ENCODE measurements around the gene CC2D1B. TPM values are rescaled to one million over a fixed set of nuclear protein-coding genes. Genes with fewer than 3 reads are reported as not detected.
"Not testable (repeated sequence)": the region's sequence is repeated elsewhere in the genome, so short reads cannot be mapped to it uniquely, and the experiment has no call there.

Gene CC2D1B
- total RNA-seq, 2 experiments from 2014 or later, result 27.1 to 33.1 TPM

GRCh38 chr1:52393174-52393573 lies 27.2 kb upstream of the CC2D1B start:
- CTCF ChIA-PET, result interaction anchor here (1.5 kb wide), 1 partner anchor 12 kb away, joined by 4 read pairs; the partner anchor contains the start of genes ORC1 and PRPF38A
- intact Hi-C loops (cut with micrococcal nuclease), result no loop called here
- no peak for DNase-seq
- Mint-ChIP-seq H3K9me3 (no peaks in the 10 kb centered on the region), H3K4me3 (no peak overlapping the region), H3K36me3 (peaks cover 70% of the 10 kb centered on the region), H3K27me3 (no peaks in the 10 kb centered on the region), H3K4me1 (ENCODE audit: low read depth) (peaks cover 2% of the 10 kb centered on the region), H3K27ac (no peak overlapping the region)
- POLR2A ChIA-PET, result no interaction called here

- Mint-ChIP-seq H3K27me3 (no peaks in the 10 kb centered on the region), H3K27ac (no peak overlapping the region), H3K9me3 (no peaks in the 10 kb centered on the region), H3K36me3 (peaks cover 64% of the 10 kb centered on the region), H3K4me1 (ENCODE audit: low read depth) (no peaks in the 10 kb centered on the region), H3K4me3 (no peak overlapping the region)
- DNase-seq, result no peak
- ChIA-PET POLR2A (no interaction called here), CTCF (no interaction called here)
- intact Hi-C loops (cut with micrococcal nuclease), result no loop called here
Observed at GRCh38 chr1:52386458-52386857, 20.5 kb upstream of the CC2D1B start.

- no peak overlapping the region for H3K27ac Mint-ChIP-seq
- CTCF ChIA-PET, result no interaction called here
- H3K9me3 Mint-ChIP-seq, result no peaks in the 10 kb centered on the region
- no peaks in the 10 kb centered on the region for H3K27me3 Mint-ChIP-seq
- no peak for DNase-seq
- H3K4me1 Mint-ChIP-seq (ENCODE audit: low read depth), result no peaks in the 10 kb centered on the region
- POLR2A ChIA-PET, result no interaction called here
- H3K4me3 Mint-ChIP-seq, result no peak overlapping the region
- H3K36me3 Mint-ChIP-seq, result peaks cover 68% of the 10 kb centered on the region
- intact Hi-C loops (cut with micrococcal nuclease), result no loop called here
Observed at GRCh38 chr1:52385376-52385775, 19.4 kb upstream of the CC2D1B start.

GRCh38 chr1:52369851-52370250 lies 3.8 kb upstream of the CC2D1B start:
- Mint-ChIP-seq H3K4me1 (ENCODE audit: low read depth) (peaks cover 21% of the 10 kb centered on the region), H3K36me3 (peaks cover 28% of the 10 kb centered on the region)
- CTCF ChIA-PET, DNase-seq, H3K27me3 Mint-ChIP-seq, H3K9me3 Mint-ChIP-seq, H3K4me3 Mint-ChIP-seq, H3K27ac Mint-ChIP-seq, POLR2A ChIA-PET: not testable (repeated sequence)
- intact Hi-C loops (cut with micrococcal nuclease), result loop anchor here (5.0 to 10.0 kb wide), 3 partner anchors 317 to 1133 kb away; partner anchors contain the start of genes CPT2 and RNF11

- peaks cover 32% of the 10 kb centered on the region for H3K4me1 Mint-ChIP-seq (ENCODE audit: low read depth)
- H3K36me3 Mint-ChIP-seq, result peaks cover 19% of the 10 kb centered on the region
- H3K27ac Mint-ChIP-seq, result no peak overlapping the region
- peak; percentile 75 for DNase-seq
- no peaks in the 10 kb centered on the region for H3K9me3 Mint-ChIP-seq
- ChIA-PET POLR2A (interaction anchor here (0.6 to 1.7 kb wide), 3 partner anchors 35 to 411 kb away, joined by 3 to 6 read pairs (median 3); partner anchors contain the start of genes ORC1 and PRPF38A), CTCF (interaction anchor here (0.6 to 1.1 kb wide), 6 partner anchors 35 to 257 kb away, joined by 3 read pairs; no protein-coding TSS in a partner anchor)
- peak overlapping the region; percentile 53 for H3K4me3 Mint-ChIP-seq
- no peaks in the 10 kb centered on the region for H3K27me3 Mint-ChIP-seq
- intact Hi-C loops (cut with micrococcal nuclease), result loop anchor here (5.0 to 10.0 kb wide), 3 partner anchors 319 to 1131 kb away; partner anchors contain the start of genes CPT2 and RNF11
Observed at GRCh38 chr1:52368383-52369172, 2.6 kb upstream of the CC2D1B start.

GRCh38 chr1:52367272-52367671 lies 1.3 kb upstream of the CC2D1B start:
- no peaks in the 10 kb centered on the region for H3K9me3 Mint-ChIP-seq
- H3K27me3 Mint-ChIP-seq, result no peaks in the 10 kb centered on the region
- CTCF ChIA-PET, result interaction anchor here (1.0 to 2.0 kb wide), 3 partner anchors 36 to 319 kb away, joined by 4 to 7 read pairs (median 7); no protein-coding TSS in a partner anchor
- no peak overlapping the region for H3K27ac Mint-ChIP-seq
- H3K4me1 Mint-ChIP-seq (ENCODE audit: low read depth), result peaks cover 42% of the 10 kb centered on the region
- POLR2A ChIA-PET, result interaction anchor here (3.2 kb wide), 1 partner anchor 37 kb away, joined by 21 read pairs; the partner anchor contains the start of genes ORC1 and PRPF38A
- intact Hi-C loops (cut with micrococcal nuclease), result loop anchor here (2.0 to 10.0 kb wide), 4 partner anchors 270 to 1130 kb away; partner anchors contain the start of genes CPT2 and RNF11
- no peak for DNase-seq
- no peak overlapping the region for H3K4me3 Mint-ChIP-seq
- peaks cover 11% of the 10 kb centered on the region for H3K36me3 Mint-ChIP-seq

- no peaks in the 10 kb centered on the region for H3K27me3 Mint-ChIP-seq
- CTCF ChIA-PET, result interaction anchor here (0.6 to 2.0 kb wide), 6 partner anchors 37 to 333 kb away, joined by 3 to 7 read pairs (median 4); no protein-coding TSS in a partner anchor
- intact Hi-C loops (cut with micrococcal nuclease), result loop anchor here (1.0 to 10.0 kb wide), 10 partner anchors 38 to 1129 kb away; partner anchors contain the start of genes BTF3L4, CPT2, CZIB and ORC1
Observed at GRCh38 chr1:52366517-52366827, 467 bp upstream of the CC2D1B start.

GRCh38 chr1:52365071-52365745 lies 797 bp downstream of the CC2D1B start:
- no peaks in the 10 kb centered on the region for H3K9me3 Mint-ChIP-seq
- POLR2A ChIA-PET, result interaction anchor here (0.5 to 3.2 kb wide), 7 partner anchors 10 to 361 kb away, joined by 3 to 21 read pairs (median 4); partner anchors contain the start of genes ORC1, PRPF38A and ZYG11B
- peaks cover 47% of the 10 kb centered on the region for H3K4me1 Mint-ChIP-seq (ENCODE audit: low read depth)
- intact Hi-C loops (cut with micrococcal nuclease), result loop anchor here (5.0 to 10.0 kb wide), 3 partner anchors 322 to 1128 kb away; partner anchors contain the start of genes CPT2 and RNF11
- DNase-seq, result peak; percentile 48
- H3K4me3 Mint-ChIP-seq, result peak overlapping the region; percentile 84
- CTCF ChIA-PET, result interaction anchor here (0.7 to 2.0 kb wide), 5 partner anchors 55 to 321 kb away, joined by 3 to 7 read pairs (median 3); no protein-coding TSS in a partner anchor
- no peaks in the 10 kb centered on the region for H3K27me3 Mint-ChIP-seq
- peak overlapping the region; percentile 89 for H3K27ac Mint-ChIP-seq
- H3K36me3 Mint-ChIP-seq, result peaks cover 27% of the 10 kb centered on the region

More at GRCh38 chr1:52366517-52366827, 467 bp upstream of the CC2D1B start:
- POLR2A ChIA-PET, result interaction anchor here (1.3 to 3.2 kb wide), 4 partner anchors 15 to 360 kb away, joined by 3 to 21 read pairs (median 5); partner anchors contain the start of genes ORC1, PRPF38A and ZYG11B
- H3K36me3 Mint-ChIP-seq, result peaks cover 17% of the 10 kb centered on the region
- peak overlapping the region; percentile 84 for H3K4me3 Mint-ChIP-seq
- peaks cover 47% of the 10 kb centered on the region for H3K4me1 Mint-ChIP-seq (ENCODE audit: low read depth)
- H3K27ac Mint-ChIP-seq, result peak overlapping the region; percentile 66
- H3K9me3 Mint-ChIP-seq, result no peaks in the 10 kb centered on the region
- DNase-seq, result no peak

GRCh38 chr1:52364235-52364839 lies 1.7 kb downstream of the CC2D1B start:
- CTCF ChIA-PET, result interaction anchor here (0.8 to 1.8 kb wide), 3 partner anchors 222 to 322 kb away, joined by 3 to 5 read pairs (median 3); no protein-coding TSS in a partner anchor
- Mint-ChIP-seq H3K9me3 (no peaks in the 10 kb centered on the region), H3K4me1 (ENCODE audit: low read depth) (peaks cover 47% of the 10 kb centered on the region), H3K27me3 (no peaks in the 10 kb centered on the region), H3K36me3 (peaks cover 30% of the 10 kb centered on the region), H3K4me3 (peak overlapping the region; percentile 84), H3K27ac (peak overlapping the region; percentile 89)
- intact Hi-C loops (cut with micrococcal nuclease), result loop anchor here (5.0 to 10.0 kb wide), 2 partner anchors 237 to 830 kb away; partner anchors contain the start of gene CPT2
- DNase-seq, result peak; percentile 32
- POLR2A ChIA-PET, result interaction anchor here (1.3 to 3.2 kb wide), 2 partner anchors 40 to 269 kb away, joined by 4 to 21 read pairs; partner anchors contain the start of genes ORC1 and PRPF38A

GRCh38 chr1:52360595-52360968 lies 5.4 kb downstream of the CC2D1B start:
- no peak for DNase-seq
- CTCF ChIA-PET, result no interaction called here
- Mint-ChIP-seq H3K9me3 (no peaks in the 10 kb centered on the region), H3K36me3 (peaks cover 51% of the 10 kb centered on the region), H3K27ac (no peak overlapping the region), H3K4me1 (ENCODE audit: low read depth) (peaks cover 30% of the 10 kb centered on the region), H3K27me3 (no peaks in the 10 kb centered on the region), H3K4me3 (no peak overlapping the region)
- intact Hi-C loops (cut with micrococcal nuclease), result loop anchor here (5.0 to 10.0 kb wide), 2 partner anchors 233 to 834 kb away; partner anchors contain the start of gene CPT2
- POLR2A ChIA-PET, result no interaction called here

All from activated CD4-positive, alpha-beta memory T cell treated with anti-CD3 and anti-CD28 coated beads for 36 hours (primary cell).